KOPT-K1 (cell line): Measurements from ENCODE around the gene FADS6.

Experiments
- H3K27ac ChIP-seq: fragments of 200-600 bp; sonication (generic); 2 replicates; pipeline ENCODE4 v1.5.1; 2016; ENCODE audit warnings: antibody characterized with exemption, mild to moderate bottlenecking, low read depth, low read length; ENCODE audit not compliant: poor library complexity, severe bottlenecking
- H3K36me3 ChIP-seq: fragments of 200-600 bp; sonication (generic); 2 replicates; pipeline ENCODE4 v1.5.1; 2017; ENCODE audit warnings: antibody characterized with exemption, mild to moderate bottlenecking, low read length, moderate library complexity; ENCODE audit not compliant: insufficient read depth
- H3K9me3 ChIP-seq: fragments of 200-600 bp; sonication (generic); 2 replicates; pipeline ENCODE4 v1.5.1; 2017; ENCODE audit warnings: antibody characterized with exemption, low read length, mild to moderate bottlenecking; ENCODE audit not compliant: insufficient read depth, poor library complexity, severe bottlenecking

FADS6 gene

GRCh38 chr17:74860229-74860871 is 33.1 kb downstream of the FADS6 start:
- Histone ChIP-seq H3K36me3 (peaks cover 6% of the 10 kb centered on the region; the same call in 1 of the 2 replicates), H3K9me3 (no peaks in the 10 kb centered on the region), H3K27ac (no peak overlapping the region)

- no peaks in the 10 kb centered on the region for H3K9me3 ChIP-seq
- 0 out of 2 replicates have a peak, but pooled peaks cover 5% of the 10 kb centered on the region for H3K36me3 ChIP-seq
- no peak within 1 kb of the TSS for H3K27ac ChIP-seq
Measured at GRCh38 chr17:74859459-74860228, 33.8 kb downstream of the FADS6 start, which contains the start of gene GRIN2C. GRIN2C (minus strand) TSS chr17:74859885; CDS start chr17:74855092, 4,793 bp downstream.

- H3K36me3 ChIP-seq, result 0 out of 2 replicates have a peak, but pooled peaks cover 4% of the 10 kb centered on the region
- no peaks in the 10 kb centered on the region for H3K9me3 ChIP-seq
- no peak overlapping the region for H3K27ac ChIP-seq
Measured at GRCh38 chr17:74858672-74859458, 34.6 kb downstream of the FADS6 start.

- H3K27ac ChIP-seq, result no peak overlapping the region
- no peaks in the 10 kb centered on the region for H3K9me3 ChIP-seq
- H3K36me3 ChIP-seq, result no peaks in the 10 kb centered on the region
Measured at GRCh38 chr17:74857191-74857590, 36.2 kb downstream of the FADS6 start.

- Histone ChIP-seq H3K9me3 (no peaks in the 10 kb centered on the region), H3K36me3 (no peaks in the 10 kb centered on the region), H3K27ac (no peak overlapping the region)
Measured at GRCh38 chr17:74856112-74856511, 37.3 kb downstream of the FADS6 start.

GRCh38 chr17:74855323-74855722 is 38.1 kb downstream of the FADS6 start:
- Histone ChIP-seq H3K27ac (no peak overlapping the region), H3K9me3 (no peaks in the 10 kb centered on the region), H3K36me3 (no peaks in the 10 kb centered on the region)

- no peaks in the 10 kb centered on the region for H3K36me3 ChIP-seq
- H3K27ac ChIP-seq, result no peak overlapping the region
- no peaks in the 10 kb centered on the region for H3K9me3 ChIP-seq
Measured at GRCh38 chr17:74854792-74855191, 38.6 kb downstream of the FADS6 start.

- Histone ChIP-seq H3K36me3 (no peaks in the 10 kb centered on the region), H3K27ac (no peak overlapping the region)
Measured at GRCh38 chr17:74853669-74854068, 39.8 kb downstream of the FADS6 start.

GRCh38 chr17:74853048-74853397 is 40.4 kb downstream of the FADS6 start:
- Histone ChIP-seq H3K36me3 (no peaks in the 10 kb centered on the region), H3K9me3 (no peaks in the 10 kb centered on the region)

More at GRCh38 chr17:74853669-74854068, 39.8 kb downstream of the FADS6 start:
- no peaks in the 10 kb centered on the region for H3K9me3 ChIP-seq

GRCh38 chr17:74852237-74853047 is 41.0 kb downstream of the FADS6 start:
- Histone ChIP-seq H3K9me3 (no peaks in the 10 kb centered on the region), H3K36me3 (no peaks in the 10 kb centered on the region), H3K27ac (no peak overlapping the region)

More at GRCh38 chr17:74853048-74853397, 40.4 kb downstream of the FADS6 start:
- no peak overlapping the region for H3K27ac ChIP-seq

- H3K27ac ChIP-seq, result no peak overlapping the region
- H3K36me3 ChIP-seq, result no peaks in the 10 kb centered on the region
- H3K9me3 ChIP-seq, result no peaks in the 10 kb centered on the region
Measured at GRCh38 chr17:74851612-74852236, 41.7 kb downstream of the FADS6 start.

GRCh38 chr17:74850914-74851313 is 42.5 kb downstream of the FADS6 start:
- no peaks in the 10 kb centered on the region for H3K36me3 ChIP-seq
- no peak overlapping the region for H3K27ac ChIP-seq

GRCh38 chr17:74850310-74850709 is 43.1 kb downstream of the FADS6 start:
- H3K36me3 ChIP-seq, result no peaks in the 10 kb centered on the region
- H3K9me3 ChIP-seq, result no peaks in the 10 kb centered on the region
- no peak overlapping the region for H3K27ac ChIP-seq

More at GRCh38 chr17:74850914-74851313, 42.5 kb downstream of the FADS6 start:
- no peaks in the 10 kb centered on the region for H3K9me3 ChIP-seq
